K562 (cell line): ENCODE results near the gene LDB2. TPM values are rescaled to one million over a fixed set of nuclear protein-coding genes. Genes with fewer than 3 reads are reported as not detected.

ENCODE experiments used
- ATAC-seq: fragments of 200-7000 bp; cut with Tn5 transposase; 3 replicates; pipeline ENCODE4 v1.9.1; 2020; ENCODE audit warnings: moderate library complexity
- BruUV-seq: library from RNA; stranded (reverse); fragments of 400-500 nt; replicated peaks from 2 replicates; lab custom pipeline; 2021; lab: Mats Ljungman, UMichigan
- CTCF ChIA-PET: fragments of 300-600 bp; formaldehyde crosslinking; extraction: SDS; loops from one replicate; lab custom pipeline; 2021; ENCODE audit warnings: low intra/inter-chr PET ratio; lab: Yijun Ruan, JAX
- POLR2A ChIA-PET: fragments of 300-600, 350-650 bp; sonication (Branson Sonifier 250); formaldehyde crosslinking; extraction: SDS; loops from one replicate; lab custom pipeline; 2021; ENCODE audit warnings: antibody characterized with exemption, inconsistent platforms; lab: Yijun Ruan, JAX
- DNase-seq, 4 experiments: peaks; one replicate each; pipeline versions ENCODE4 v3.0.0 to v3.0.0-alpha.2; 2011 to 2018; ENCODE audit warnings: low spot score in 3 of 4, mixed read lengths in 3 of 4; ENCODE audit errors: extremely low read depth in 1 of 4
- FAIRE-seq: peaks from 2 replicates; lab custom pipeline; 2011; peaks lifted over from hg19 to GRCh38; lab: Jason Lieb, UNC
- H2AFZ ChIP-seq: 2 replicates; pipeline ENCODE4 v1.6.0; 2011; ENCODE audit warnings: low read depth, low read length, control low read depth, inconsistent platforms
- H3K27ac ChIP-seq: fragments of 200-600 bp; 3 replicates; pipeline ENCODE4 v1.8.0; 2011; ENCODE audit warnings: low read depth, mild to moderate bottlenecking, control low read depth, inconsistent platforms, low read length, moderate library complexity, mixed read lengths; ENCODE audit errors: extremely low read depth
- H3K27me3 ChIP-seq, 2 experiments: fragments of 300-600 bp in 1 of 2; 2 replicates in 1 of 2; 3 replicates in 1 of 2; pipeline versions ENCODE4 v1.6.0 to v1.8.0; 2011; ENCODE audit warnings: inconsistent platforms in 2 of 2, low read length in 2 of 2, mild to moderate bottlenecking in 1 of 2, mixed read lengths in 1 of 2, moderate library complexity in 1 of 2; ENCODE audit not compliant: control insufficient read depth in 2 of 2, insufficient read depth in 2 of 2
- H3K36me3 ChIP-seq: fragments of 300-600 bp; 3 replicates; pipeline ENCODE4 v1.8.0; 2011; ENCODE audit warnings: mild to moderate bottlenecking, low read length, inconsistent platforms; ENCODE audit not compliant: control insufficient read depth, insufficient read depth
- H3K4me1 ChIP-seq, 2 experiments: fragments of 200-600 bp in 1 of 2; replicated peaks in 1 of 2; 2 replicates in 1 of 2; 3 replicates in 1 of 2; pipeline versions ENCODE4 v1.5.1 to v1.8.0; 2011; ENCODE audit warnings: inconsistent platforms in 2 of 2, low read length in 2 of 2, mild to moderate bottlenecking in 1 of 2, mixed read lengths in 1 of 2, moderate library complexity in 1 of 2; ENCODE audit not compliant: control insufficient read depth in 2 of 2, insufficient read depth in 2 of 2
- H3K4me2 ChIP-seq: 2 replicates; pipeline ENCODE4 v1.6.1; 2011; ENCODE audit warnings: low read length, control low read depth, inconsistent platforms, mixed read lengths; ENCODE audit not compliant: insufficient read depth
- H3K4me3 ChIP-seq: fragments of 200-600 bp; sonication (generic), shearing (Covaris generic); 2 replicates; pipeline ENCODE4 v1.5.1; 2016; ENCODE audit warnings: control low read depth, inconsistent platforms
- H3K79me2 ChIP-seq: fragments of 200-600 bp; 3 replicates; pipeline ENCODE4 v1.8.0; 2011; ENCODE audit warnings: low read length, inconsistent platforms; ENCODE audit not compliant: control insufficient read depth, insufficient read depth
- H3K9ac ChIP-seq, 2 experiments: 2 replicates each; pipeline versions ENCODE4 v1.6.0 to v1.6.1; 2011; ENCODE audit warnings: low read depth in 2 of 2, low read length in 2 of 2, control low read depth in 1 of 2, inconsistent platforms in 1 of 2, mild to moderate bottlenecking in 1 of 2, mixed read lengths in 1 of 2; ENCODE audit not compliant: insufficient read depth in 1 of 2
- H3K9me1 ChIP-seq: one replicate; pipeline ENCODE4 v1.6.0; 2011; ENCODE audit warnings: inconsistent platforms, mild to moderate bottlenecking, low read length, moderate library complexity; ENCODE audit not compliant: control insufficient read depth, insufficient read depth
- H3K9me3 ChIP-seq: replicated peaks from 2 replicates; pipeline ENCODE4 v1.5.1; 2011; ENCODE audit warnings: low read depth, low read length, inconsistent platforms; ENCODE audit not compliant: control insufficient read depth, insufficient read depth
- H4K20me1 ChIP-seq: replicated peaks from 2 replicates; pipeline ENCODE4 v1.6.1; 2011; ENCODE audit warnings: low read length, inconsistent platforms, mixed read lengths; ENCODE audit not compliant: control insufficient read depth, insufficient read depth
- C11orf30 ChIP-seq: fragments of 450-650 bp; IDR thresholded peaks from 2 replicates; pipeline ENCODE4 v1.6.1; 2016; ENCODE audit warnings: low read depth, mild to moderate bottlenecking
- CBFA2T3 ChIP-seq: fragments of 450-650 bp; IDR thresholded peaks from 2 replicates; pipeline ENCODE4 v1.6.1; 2017
- MAFF ChIP-seq: IDR thresholded peaks from 2 replicates; pipeline ENCODE4 v1.6.1; 2012; ENCODE audit warnings: low read length, improper control_type of control experiment
- MAFG ChIP-seq: fragments of 450-650 bp; conservative IDR thresholded peaks from 2 replicates; pipeline ENCODE4 v1.6.1; 2016; ENCODE audit warnings: missing genetic modification characterization, missing compliant biosample characterization
- MAFK ChIP-seq: IDR thresholded peaks from 2 replicates; pipeline ENCODE4 v1.6.1; 2011; ENCODE audit warnings: low read length, improper control_type of control experiment
- MLLT1 ChIP-seq, 2 experiments: fragments of 450-650 bp; IDR thresholded peaks; 2 replicates each; pipeline ENCODE4 v1.6.1; 2016
- ZNF316 ChIP-seq: fragments of 450-650 bp; IDR thresholded peaks from 2 replicates; pipeline ENCODE4 v1.6.1; 2016
- ZNF75A ChIP-seq: fragments of 450-650 bp; formaldehyde crosslinking; IDR thresholded peaks from 2 replicates; pipeline ENCODE4 v1.4.0; 2020; ENCODE audit warnings: mild to moderate bottlenecking
- WGBS: fragments of 100-300 bp; shearing (Covaris generic); methylation state at CpG from one replicate; pipeline ENCODE4 v1.1.6; 2016; ENCODE audit warnings: low coverage, mixed read lengths; ENCODE audit not compliant: insufficient coverage; ENCODE audit errors: missing lambda C conversion rate; 5-methylcytosine and 5-hydroxymethylcytosine counted together
- in situ Hi-C: fragments of 300-500 bp; cut with MboI; formaldehyde crosslinking; loops from 4 replicates; pipeline ENCODE4 v1.15.0; 2018; ENCODE audit warnings: inconsistent platforms, mixed read lengths
- intact Hi-C: fragments of 100-400 bp; cut with micrococcal nuclease; formaldehyde crosslinking; loops from 2 replicates; pipeline ENCODE4 v1.14.2; 2022
- polyA plus RNA-seq, 8 experiments: library from polyadenylated mRNA; depleted of rRNA in 4 of 8; stranded (reverse) in 5 of 8; unstranded in 3 of 8; fragments of >200 nt; fragmentation: Nextera tagmentation in 2 of 8; fragmentation: Illumina TruSeq in 1 of 8; extraction: Ambion mirVana in 2 of 8; extraction: Trizol in 1 of 8; gene quantifications; 2 replicates each; pipeline versions ENCODE4 v1.2.1 to v1.2.3, GENCODE V29; 2011 to 2014; ENCODE audit warnings: inconsistent platforms in 1 of 8, missing spikeins in 1 of 8
- total RNA-seq, 7 experiments: library from RNA; depleted of rRNA in 6 of 7; stranded (reverse); fragments of >200 nt in 6 of 7; fragmentation: Illumina TruSeq in 2 of 7; extraction: Trizol in 2 of 7; gene quantifications; 2 replicates each; pipeline versions ENCODE4 v1.2.1 to v1.2.3, GENCODE V29; 2011 to 2021; ENCODE audit warnings: low replicate concordance in 1 of 7

The LDB2 gene
- total and polyA plus RNA-seq, 9 of the 15 experiments (the other 6 are each of a cell fraction or from before 2014, with no cell fraction given) = 0.10 to 0.20 TPM; not detected in 7

- H3K4me3 ChIP-seq = no peak overlapping the region
- no peaks in the 10 kb centered on the region for H3K9me1 ChIP-seq
- DNase-seq (no peak), ATAC-seq (no peak), FAIRE-seq (no peak)
- H3K27me3 ChIP-seq = no peaks in the 10 kb centered on the region
- H3K4me1 ChIP-seq = no peaks in the 10 kb centered on the region
- intact Hi-C loops (no loop called here), in situ Hi-C loops (no loop called here)
- no TSS peak for BruUV-seq
- H3K79me2 ChIP-seq = no peaks in the 10 kb centered on the region
- no peak overlapping the region for H3K4me2 ChIP-seq
- H3K27ac ChIP-seq = no peak overlapping the region
- no peaks in the 10 kb centered on the region; the same call in 1 of the 2 replicates for H4K20me1 ChIP-seq
- CTCF ChIA-PET = no interaction called here
- H3K9ac ChIP-seq = no peak overlapping the region
- POLR2A ChIA-PET = no interaction called here
- no peaks in the 10 kb centered on the region for H3K9me3 ChIP-seq
- 2% methylated on average over 3 of the region's 3 CpGs for WGBS
- no peak overlapping the region for H2AFZ ChIP-seq
- TF ChIP-seq ZNF316 (peak; percentile 78), MAFK (peak; percentile 61), C11orf30 (peak; percentile 72), ZNF75A (CRISPR knock-in tag) (no peak), MLLT1 (IDR thresholded peaks at IDR 0.05) (no peak), CBFA2T3 (no peak), MAFG (peak; percentile 71), MAFF (peak; percentile 64)
- H3K36me3 ChIP-seq = no peaks in the 10 kb centered on the region
These were observed 78.8 kb downstream of the LDB2 start for GRCh38 chr4:16819652-16820051.
